ENCODE measurements around the gene PNISR.

Gene PNISR

DNA sequence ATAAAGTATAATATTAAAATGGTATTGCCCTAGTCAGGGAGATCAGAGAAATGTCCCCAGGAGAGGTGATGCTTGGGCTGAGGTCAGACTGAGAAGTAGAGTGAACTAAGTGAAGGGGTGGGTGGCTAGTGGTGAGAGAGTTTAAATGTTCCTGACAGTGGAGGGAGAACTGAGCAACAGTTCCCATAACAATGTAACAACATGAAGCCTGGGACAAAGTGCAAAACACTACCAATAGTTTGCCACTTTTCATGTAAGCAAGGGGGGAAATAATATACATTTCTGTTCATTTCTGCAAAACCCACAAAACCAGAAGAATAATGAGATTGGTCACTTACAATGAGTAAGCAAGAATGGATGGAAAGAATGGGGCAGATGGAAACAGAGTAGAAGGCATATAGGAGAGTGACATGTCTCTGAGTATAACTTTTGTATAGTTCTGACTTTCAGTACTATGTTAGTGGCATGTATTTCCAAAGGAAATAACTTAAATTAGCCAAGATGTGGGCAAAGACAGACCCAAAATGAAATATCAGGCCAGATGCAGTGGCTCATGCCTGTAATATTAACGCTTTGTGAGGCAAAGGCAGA is 62.3 kb downstream of the PNISR start:
- Histone ChIP-seq H3K36me3 (ENCODE audit: control insufficient read depth in 4 of 4, insufficient read depth in 4 of 4, low read length in 3 of 4) (no peaks in the 10 kb centered on the region), H3K4me3 (ENCODE audit: control insufficient read depth in 1 of 7, extremely low read depth in 1 of 7, insufficient read depth in 4 of 7, low read depth in 2 of 7, low read length in 6 of 7) (no peak overlapping the region), H3K4me1 (ENCODE audit: control extremely low read depth in 1 of 4, control insufficient read depth in 4 of 4, insufficient read depth in 4 of 4, low read length in 3 of 4) (no peaks in the 10 kb centered on the region), H3K9me3 (ENCODE audit: control extremely low read depth in 1 of 5, control insufficient read depth in 4 of 5, insufficient read depth in 2 of 5, low read depth in 1 of 5, low read length in 4 of 5) (no peaks in the 10 kb centered on the region), H3K27me3 (replicated peaks in 2 of 5; ENCODE audit: control insufficient read depth in 4 of 5, insufficient read depth in 5 of 5, low read length in 4 of 5) (peaks cover 0 to 9% (median 6%) of the 10 kb centered on the region in 5 experiments), H3K27ac (ENCODE audit: insufficient read depth in 1 of 2, low read depth in 1 of 2, low read length in 2 of 2, poor library complexity in 1 of 2, severe bottlenecking in 2 of 2) (no peak overlapping the region)
- POLR2A ChIA-PET: no interaction called here
- DNase-seq: peak in 1 of 3 donors; percentile 11
- CTCF ChIA-PET: interaction anchor here (1.4 kb wide), 1 partner anchor 31 kb away, joined by 3 read pairs; the partner anchor contains the start of gene COQ3
- WGBS (ENCODE audit: insufficient coverage): 100% methylated on average over 1 of the region's 1 CpG

DNA sequence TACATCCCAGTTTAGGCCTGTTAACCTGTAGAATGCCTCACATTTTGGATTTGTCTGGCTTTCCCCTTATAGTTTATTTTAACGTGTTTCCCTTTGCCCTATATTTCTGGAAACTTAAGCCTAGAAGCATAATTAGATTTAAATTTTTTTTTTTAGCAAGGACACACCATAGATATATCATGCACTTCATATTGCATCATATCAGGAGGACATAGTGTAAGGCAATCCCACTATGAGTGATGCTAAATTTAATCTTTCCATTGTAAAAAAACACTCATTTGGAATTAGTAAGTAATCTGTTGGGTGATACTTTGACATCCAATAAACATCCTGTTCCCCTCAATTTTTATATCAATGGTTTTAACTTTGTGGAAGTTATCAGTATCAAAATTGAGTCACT is 65.3 kb downstream of the PNISR start:
- Histone ChIP-seq H3K27me3 (replicated peaks in 2 of 5; ENCODE audit: control insufficient read depth in 4 of 5, insufficient read depth in 5 of 5, low read length in 4 of 5) (peaks cover 0 to 25% (median 15%) of the 10 kb centered on the region in 5 experiments), H3K36me3 (ENCODE audit: control insufficient read depth in 4 of 4, insufficient read depth in 4 of 4, low read length in 3 of 4) (no peaks in the 10 kb centered on the region), H3K27ac (ENCODE audit: insufficient read depth in 1 of 2, low read depth in 1 of 2, low read length in 2 of 2, poor library complexity in 1 of 2, severe bottlenecking in 2 of 2) (no peak overlapping the region), H3K4me3 (ENCODE audit: control insufficient read depth in 1 of 7, extremely low read depth in 1 of 7, insufficient read depth in 4 of 7, low read depth in 2 of 7, low read length in 6 of 7) (no peak overlapping the region), H3K4me1 (ENCODE audit: control extremely low read depth in 1 of 4, control insufficient read depth in 4 of 4, insufficient read depth in 4 of 4, low read length in 3 of 4) (no peaks in the 10 kb centered on the region), H3K9me3 (ENCODE audit: control extremely low read depth in 1 of 5, control insufficient read depth in 4 of 5, insufficient read depth in 2 of 5, low read depth in 1 of 5, low read length in 4 of 5) (no peaks in the 10 kb centered on the region)
- CTCF ChIA-PET: no interaction called here
- no CpG with 5 or more reads among the region's 1 CpG for WGBS (ENCODE audit: insufficient coverage)
- POLR2A ChIA-PET: no interaction called here
- no peak for DNase-seq

GRCh38 chr6:99356641-99357040 is 68.5 kb downstream of the PNISR start:
- H3K27me3 ChIP-seq (replicated peaks in 2 of 5; ENCODE audit: control insufficient read depth in 4 of 5, insufficient read depth in 5 of 5, low read length in 4 of 5): peaks cover 4 to 40% (median 20%) of the 10 kb centered on the region in 5 experiments
- no peak for DNase-seq
- no peaks in the 10 kb centered on the region for H3K9me3 ChIP-seq (ENCODE audit: control extremely low read depth in 1 of 5, control insufficient read depth in 4 of 5, insufficient read depth in 2 of 5, low read depth in 1 of 5, low read length in 4 of 5)
- no peak overlapping the region for H3K4me3 ChIP-seq (ENCODE audit: control insufficient read depth in 1 of 7, extremely low read depth in 1 of 7, insufficient read depth in 4 of 7, low read depth in 2 of 7, low read length in 6 of 7)
- ChIA-PET CTCF (no interaction called here), POLR2A (no interaction called here)
- WGBS (ENCODE audit: insufficient coverage): 91% methylated on average over 1 of the region's 1 CpG
- H3K4me1 ChIP-seq (ENCODE audit: control extremely low read depth in 1 of 4, control insufficient read depth in 4 of 4, insufficient read depth in 4 of 4, low read length in 3 of 4): no peaks in the 10 kb centered on the region
- H3K27ac ChIP-seq (ENCODE audit: insufficient read depth in 1 of 2, low read depth in 1 of 2, low read length in 2 of 2, poor library complexity in 1 of 2, severe bottlenecking in 2 of 2): no peak overlapping the region
- no peaks in the 10 kb centered on the region for H3K36me3 ChIP-seq (ENCODE audit: control insufficient read depth in 4 of 4, insufficient read depth in 4 of 4, low read length in 3 of 4)

DNA sequence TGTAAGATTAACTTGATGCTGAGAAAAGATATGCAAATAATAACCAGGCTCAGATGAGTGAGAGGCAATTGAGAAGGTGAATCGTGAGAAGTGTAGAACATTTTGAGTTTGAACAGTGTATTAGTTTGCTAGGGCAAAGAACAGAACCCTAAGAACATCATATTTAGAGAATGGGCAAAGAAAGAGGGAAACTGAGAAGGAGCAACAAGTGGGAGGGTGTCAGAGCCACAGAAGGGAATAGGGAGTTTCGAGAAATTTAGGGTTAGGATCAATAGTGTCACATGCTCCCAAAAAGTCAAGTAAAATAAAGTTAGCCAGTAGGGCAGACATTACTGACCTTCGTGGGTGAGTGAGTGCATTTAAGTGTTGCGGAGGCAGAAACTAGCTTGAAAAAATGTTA is 70.1 kb downstream of the PNISR start:
- POLR2A ChIA-PET: no interaction called here
- no peaks in the 10 kb centered on the region for H3K36me3 ChIP-seq (ENCODE audit: control insufficient read depth in 4 of 4, insufficient read depth in 4 of 4, low read length in 3 of 4)
- WGBS (ENCODE audit: insufficient coverage): 94% methylated on average over 4 of the region's 4 CpGs
- DNase-seq: no peak
- H3K27ac ChIP-seq (ENCODE audit: insufficient read depth in 1 of 2, low read depth in 1 of 2, low read length in 2 of 2, poor library complexity in 1 of 2, severe bottlenecking in 2 of 2): no peak overlapping the region
- H3K4me3 ChIP-seq (ENCODE audit: control insufficient read depth in 1 of 7, extremely low read depth in 1 of 7, insufficient read depth in 4 of 7, low read depth in 2 of 7, low read length in 6 of 7): no peak overlapping the region
- CTCF ChIA-PET: no interaction called here
- peaks cover 0 to 4% (median 1%) of the 10 kb centered on the region in 4 experiments for H3K4me1 ChIP-seq (ENCODE audit: control extremely low read depth in 1 of 4, control insufficient read depth in 4 of 4, insufficient read depth in 4 of 4, low read length in 3 of 4)
- no peaks in the 10 kb centered on the region for H3K9me3 ChIP-seq (ENCODE audit: control extremely low read depth in 1 of 5, control insufficient read depth in 4 of 5, insufficient read depth in 2 of 5, low read depth in 1 of 5, low read length in 4 of 5)
- H3K27me3 ChIP-seq (replicated peaks in 2 of 5; ENCODE audit: control insufficient read depth in 4 of 5, insufficient read depth in 5 of 5, low read length in 4 of 5): peaks cover 16 to 55% (median 21%) of the 10 kb centered on the region in 5 experiments

DNA sequence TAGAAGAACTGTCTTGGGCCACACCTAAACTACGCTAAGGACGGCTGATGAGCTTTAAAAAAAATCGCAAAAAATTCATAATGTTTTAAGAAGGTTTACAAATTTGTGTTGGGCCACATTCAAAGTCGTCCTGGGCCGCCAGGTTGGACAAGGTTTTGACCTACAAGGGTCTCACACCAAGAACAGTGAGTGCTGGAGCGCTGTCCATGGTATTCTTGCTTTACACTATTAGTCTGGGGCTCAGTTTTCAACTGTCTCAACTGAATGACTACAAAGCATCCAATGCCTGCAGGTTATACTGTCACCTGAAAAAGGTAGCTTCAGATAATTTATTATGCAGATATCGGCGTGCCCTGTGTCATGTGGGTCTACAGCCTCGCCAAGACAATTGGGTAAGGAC is 72.0 kb downstream of the PNISR start:
- ChIA-PET CTCF (interaction anchor here (1.2 to 1.5 kb wide), 2 partner anchors 8 to 23 kb away, joined by 4 to 5 read pairs; no protein-coding TSS in a partner anchor), POLR2A (no interaction called here)
- peaks cover 27 to 69% (median 29%) of the 10 kb centered on the region in 5 experiments for H3K27me3 ChIP-seq (replicated peaks in 2 of 5; ENCODE audit: control insufficient read depth in 4 of 5, insufficient read depth in 5 of 5, low read length in 4 of 5)
- H3K36me3 ChIP-seq (ENCODE audit: control insufficient read depth in 4 of 4, insufficient read depth in 4 of 4, low read length in 3 of 4): no peaks in the 10 kb centered on the region
- no peak overlapping the region for H3K27ac ChIP-seq (ENCODE audit: insufficient read depth in 1 of 2, low read depth in 1 of 2, low read length in 2 of 2, poor library complexity in 1 of 2, severe bottlenecking in 2 of 2)
- 83% methylated on average over 6 of the region's 9 CpGs for WGBS (ENCODE audit: insufficient coverage)
- peak in 1 of 3 donors; percentile 10 for DNase-seq
- no peaks in the 10 kb centered on the region for H3K9me3 ChIP-seq (ENCODE audit: control extremely low read depth in 1 of 5, control insufficient read depth in 4 of 5, insufficient read depth in 2 of 5, low read depth in 1 of 5, low read length in 4 of 5)
- H3K4me1 ChIP-seq (ENCODE audit: control extremely low read depth in 1 of 4, control insufficient read depth in 4 of 4, insufficient read depth in 4 of 4, low read length in 3 of 4): peaks cover 0 to 14% (median 11%) of the 10 kb centered on the region in 4 experiments
- H3K4me3 ChIP-seq (ENCODE audit: control insufficient read depth in 1 of 7, extremely low read depth in 1 of 7, insufficient read depth in 4 of 7, low read depth in 2 of 7, low read length in 6 of 7): no peak overlapping the region

GRCh38 chr6:99350573-99350972 is 74.5 kb downstream of the PNISR start:
- no peak for DNase-seq
- POLR2A ChIA-PET: no interaction called here
- H3K4me3 ChIP-seq (ENCODE audit: control insufficient read depth in 1 of 7, extremely low read depth in 1 of 7, insufficient read depth in 4 of 7, low read depth in 2 of 7, low read length in 6 of 7): no peak overlapping the region
- CTCF ChIA-PET: no interaction called here
- 37% methylated on average over 3 of the region's 10 CpGs for WGBS (ENCODE audit: insufficient coverage)
- H3K4me1 ChIP-seq (ENCODE audit: control extremely low read depth in 1 of 4, control insufficient read depth in 4 of 4, insufficient read depth in 4 of 4, low read length in 3 of 4): peaks cover 0 to 14% (median 11%) of the 10 kb centered on the region in 4 experiments
- H3K36me3 ChIP-seq (ENCODE audit: control insufficient read depth in 4 of 4, insufficient read depth in 4 of 4, low read length in 3 of 4): no peaks in the 10 kb centered on the region
- H3K27me3 ChIP-seq (replicated peaks in 2 of 5; ENCODE audit: control insufficient read depth in 4 of 5, insufficient read depth in 5 of 5, low read length in 4 of 5): peaks cover 25 to 84% (median 38%) of the 10 kb centered on the region in 5 experiments
- no peaks in the 10 kb centered on the region for H3K9me3 ChIP-seq (ENCODE audit: control extremely low read depth in 1 of 5, control insufficient read depth in 4 of 5, insufficient read depth in 2 of 5, low read depth in 1 of 5, low read length in 4 of 5)
- no peak overlapping the region for H3K27ac ChIP-seq (ENCODE audit: insufficient read depth in 1 of 2, low read depth in 1 of 2, low read length in 2 of 2, poor library complexity in 1 of 2, severe bottlenecking in 2 of 2)

GRCh38 chr6:99349171-99350141 is 75.7 kb downstream of the PNISR start, which contains the start of gene FAXC:
FAXC (minus strand) TSS chr6:99349674; CDS start chr6:99349372, 302 bp downstream.
- CTCF ChIA-PET: no interaction called here
- WGBS (ENCODE audit: insufficient coverage): under 1% methylated on average over 87 of the region's 108 CpGs

More at GRCh38 chr6:99349171-99350141, 75.7 kb downstream of the PNISR start, which contains the start of gene FAXC:
- Histone ChIP-seq H3K27me3 (replicated peaks in 2 of 5; ENCODE audit: control insufficient read depth in 4 of 5, insufficient read depth in 5 of 5, low read length in 4 of 5) (peaks cover 26 to 88% (median 41%) of the 10 kb centered on the region in 5 experiments), H3K27ac (ENCODE audit: insufficient read depth in 1 of 2, low read depth in 1 of 2, low read length in 2 of 2, poor library complexity in 1 of 2, severe bottlenecking in 2 of 2) (no peak within 1 kb of the TSS), H3K4me3 (ENCODE audit: control insufficient read depth in 1 of 7, extremely low read depth in 1 of 7, insufficient read depth in 4 of 7, low read depth in 2 of 7, low read length in 6 of 7) (peak within 1 kb of the TSS; percentile 33 to 71 (median 51)), H3K4me1 (ENCODE audit: control extremely low read depth in 1 of 4, control insufficient read depth in 4 of 4, insufficient read depth in 4 of 4, low read length in 3 of 4) (peaks cover 0 to 14% (median 11%) of the 10 kb centered on the region in 4 experiments), H3K9me3 (ENCODE audit: control extremely low read depth in 1 of 5, control insufficient read depth in 4 of 5, insufficient read depth in 2 of 5, low read depth in 1 of 5, low read length in 4 of 5) (no peaks in the 10 kb centered on the region), H3K36me3 (ENCODE audit: control insufficient read depth in 4 of 4, insufficient read depth in 4 of 4, low read length in 3 of 4) (no peaks in the 10 kb centered on the region)
- POLR2A ChIA-PET: no interaction called here
- DNase-seq: peak in 1 of 3 donors; percentile 36
